ENCODE data around the gene PCDHGA4.

DNA sequence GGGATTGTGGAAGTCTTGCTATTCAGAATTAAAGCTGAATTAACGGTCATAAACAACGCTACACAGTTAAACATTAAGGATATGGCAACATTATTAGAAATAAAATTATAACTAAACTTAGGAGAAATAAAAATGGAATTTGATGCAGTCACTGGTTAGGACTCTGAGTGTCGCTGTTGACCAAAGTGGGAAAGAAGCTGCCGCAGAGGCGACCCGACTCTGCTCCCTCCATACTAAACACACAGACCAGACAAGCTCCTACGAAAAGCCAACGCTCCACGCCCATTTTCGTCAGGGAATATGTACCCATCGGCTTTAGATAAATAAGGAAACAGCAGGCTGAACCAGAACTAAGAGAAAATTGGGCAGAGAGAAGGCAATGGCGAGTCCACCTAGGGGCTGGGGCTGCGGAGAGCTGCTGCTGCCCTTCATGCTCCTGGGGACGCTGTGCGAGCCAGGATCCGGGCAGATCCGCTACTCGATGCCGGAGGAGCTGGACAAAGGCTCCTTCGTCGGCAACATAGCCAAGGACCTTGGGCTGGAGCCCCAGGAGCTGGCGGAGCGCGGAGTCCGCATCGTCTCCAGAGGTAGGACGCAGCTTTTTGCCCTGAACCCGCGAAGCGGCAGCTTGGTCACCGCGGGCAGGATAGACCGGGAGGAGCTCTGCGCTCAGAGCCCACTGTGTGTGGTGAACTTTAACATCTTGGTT lies 9.3 kb downstream of the PCDHGA4 start, which contains the start of gene PCDHGA5:
- TF ChIP-seq, protein P1, sequence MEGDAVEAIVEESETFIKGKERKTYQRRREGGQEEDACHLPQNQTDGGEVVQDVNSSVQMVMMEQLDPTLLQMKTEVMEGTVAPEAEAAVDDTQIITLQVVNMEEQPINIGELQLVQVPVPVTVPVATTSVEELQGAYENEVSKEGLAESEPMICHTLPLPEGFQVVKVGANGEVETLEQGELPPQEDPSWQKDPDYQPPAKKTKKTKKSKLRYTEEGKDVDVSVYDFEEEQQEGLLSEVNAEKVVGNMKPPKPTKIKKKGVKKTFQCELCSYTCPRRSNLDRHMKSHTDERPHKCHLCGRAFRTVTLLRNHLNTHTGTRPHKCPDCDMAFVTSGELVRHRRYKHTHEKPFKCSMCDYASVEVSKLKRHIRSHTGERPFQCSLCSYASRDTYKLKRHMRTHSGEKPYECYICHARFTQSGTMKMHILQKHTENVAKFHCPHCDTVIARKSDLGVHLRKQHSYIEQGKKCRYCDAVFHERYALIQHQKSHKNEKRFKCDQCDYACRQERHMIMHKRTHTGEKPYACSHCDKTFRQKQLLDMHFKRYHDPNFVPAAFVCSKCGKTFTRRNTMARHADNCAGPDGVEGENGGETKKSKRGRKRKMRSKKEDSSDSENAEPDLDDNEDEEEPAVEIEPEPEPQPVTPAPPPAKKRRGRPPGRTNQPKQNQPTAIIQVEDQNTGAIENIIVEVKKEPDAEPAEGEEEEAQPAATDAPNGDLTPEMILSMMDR (IDR thresholded peaks at IDR 0.05; ENCODE audit: low read depth, low read length) = no peak
- TF ChIP-seq EZH2phosphoT487 (IDR thresholded peaks at IDR 0.05; ENCODE audit: low read depth) = no peak

All from OCI-LY3 (cell line).